ENCODE measurements around the gene RNF126.

DNA sequence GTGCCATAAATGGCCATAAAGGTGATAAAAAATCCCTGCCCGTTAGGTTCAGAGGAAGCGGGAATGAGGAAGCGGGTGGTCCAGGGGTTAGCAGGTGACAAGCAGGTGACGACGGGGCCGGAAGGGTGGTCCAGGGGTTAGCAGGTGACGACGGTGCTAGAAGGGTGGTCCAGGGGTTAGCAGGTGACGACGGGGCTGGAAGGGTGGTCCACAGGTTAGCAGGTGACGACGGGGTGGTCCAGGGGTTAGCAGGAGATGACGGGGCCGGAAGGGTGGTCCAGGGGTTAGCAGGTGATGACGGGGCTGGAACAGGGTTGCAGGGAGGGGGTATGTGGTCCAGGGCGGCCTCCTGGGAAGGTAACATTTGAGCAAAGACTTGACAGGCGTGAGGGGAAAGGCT is 26.0 kb upstream of the RNF126 start:
- TF ChIP-seq, protein P1, sequence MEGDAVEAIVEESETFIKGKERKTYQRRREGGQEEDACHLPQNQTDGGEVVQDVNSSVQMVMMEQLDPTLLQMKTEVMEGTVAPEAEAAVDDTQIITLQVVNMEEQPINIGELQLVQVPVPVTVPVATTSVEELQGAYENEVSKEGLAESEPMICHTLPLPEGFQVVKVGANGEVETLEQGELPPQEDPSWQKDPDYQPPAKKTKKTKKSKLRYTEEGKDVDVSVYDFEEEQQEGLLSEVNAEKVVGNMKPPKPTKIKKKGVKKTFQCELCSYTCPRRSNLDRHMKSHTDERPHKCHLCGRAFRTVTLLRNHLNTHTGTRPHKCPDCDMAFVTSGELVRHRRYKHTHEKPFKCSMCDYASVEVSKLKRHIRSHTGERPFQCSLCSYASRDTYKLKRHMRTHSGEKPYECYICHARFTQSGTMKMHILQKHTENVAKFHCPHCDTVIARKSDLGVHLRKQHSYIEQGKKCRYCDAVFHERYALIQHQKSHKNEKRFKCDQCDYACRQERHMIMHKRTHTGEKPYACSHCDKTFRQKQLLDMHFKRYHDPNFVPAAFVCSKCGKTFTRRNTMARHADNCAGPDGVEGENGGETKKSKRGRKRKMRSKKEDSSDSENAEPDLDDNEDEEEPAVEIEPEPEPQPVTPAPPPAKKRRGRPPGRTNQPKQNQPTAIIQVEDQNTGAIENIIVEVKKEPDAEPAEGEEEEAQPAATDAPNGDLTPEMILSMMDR (optimal IDR thresholded peaks at IDR 0.05 in 1 of 3, IDR thresholded peaks at IDR 0.05 in 1 of 3, conservative IDR thresholded peaks at IDR 0.05 in 1 of 3; ENCODE audit: extremely low read depth in 1 of 3, insufficient read depth in 2 of 3, low read length in 3 of 3): no peak
- TF ChIP-seq EZH2 (IDR thresholded peaks at IDR 0.05; ENCODE audit: low read length): no peak
